Activated CD4-positive, alpha-beta T cell treated with anti-CD3 and anti-CD28 coated beads for 48 hours (primary cell): Measurements from ENCODE around the gene ITPKB.
A peak's percentile ranks its signal among the peaks of the same experiment; 100 is the strongest.
"Not testable (repeated sequence)": the region's sequence is repeated elsewhere in the genome, so short reads cannot be mapped to it uniquely, and the experiment has no call there.

ENCODE experiments used
- DNase-seq: peaks from one replicate; pipeline ENCODE4 v3.0.0-alpha.2; 2020

Gene ITPKB

DNA sequence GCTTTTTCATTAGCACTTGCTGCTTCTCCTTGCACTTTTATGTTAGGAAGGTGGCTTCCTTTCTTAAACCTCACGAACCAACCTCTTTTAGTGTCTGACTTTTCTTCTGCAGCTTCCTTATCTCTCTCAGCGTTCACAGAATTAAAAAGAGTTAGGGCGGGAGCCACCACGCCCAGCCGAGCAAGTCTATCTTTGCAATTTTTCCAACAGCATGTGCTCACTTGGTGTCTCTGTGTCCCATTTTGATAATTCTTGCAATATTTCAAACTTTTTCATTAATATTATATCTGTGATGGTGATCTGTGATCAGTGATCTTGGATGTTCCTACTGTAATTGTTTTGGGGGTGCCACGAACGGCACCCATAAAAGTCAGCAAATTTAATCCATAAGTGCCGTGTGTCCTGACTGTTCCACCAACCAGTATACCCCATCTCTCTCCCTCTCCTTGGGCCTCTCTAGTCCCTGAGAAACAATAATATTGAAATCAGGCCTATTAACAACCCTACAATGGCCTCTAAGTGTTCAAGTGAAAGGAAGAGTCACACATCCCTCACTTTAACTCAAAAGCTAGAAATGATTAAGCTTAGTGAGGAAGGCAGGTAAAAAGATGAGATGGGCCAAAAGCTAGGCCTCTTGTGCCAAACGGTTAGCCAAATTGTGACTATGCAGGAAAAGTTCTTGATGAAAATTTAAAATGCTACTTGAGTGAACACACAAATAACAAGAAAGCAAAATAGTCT lies 15.9 kb upstream of the ITPKB start:
- DNase-seq = no peak

DNA sequence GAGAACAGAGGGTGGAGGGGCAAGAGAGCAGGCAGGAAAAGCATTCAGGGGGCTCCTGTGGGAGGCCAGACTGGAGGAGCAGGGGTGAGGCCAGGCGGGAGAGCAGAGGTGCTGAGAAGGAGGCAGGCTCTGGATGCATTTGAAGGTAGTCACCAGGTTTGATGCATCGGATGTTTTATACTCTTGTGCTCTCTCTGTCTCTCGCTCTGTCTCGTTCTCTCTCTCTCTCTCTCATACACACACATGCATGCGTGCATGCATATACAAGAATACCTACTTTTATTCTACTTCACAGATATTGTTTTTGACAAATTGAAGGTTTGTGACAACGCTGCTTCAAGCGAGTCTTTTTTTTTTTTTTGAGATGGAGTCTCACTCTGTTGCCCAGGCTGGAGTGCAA lies 15.0 kb upstream of the ITPKB start:
- no peak for DNase-seq

- DNase-seq = no peak
Measured at GRCh38 chr1:226751703-226752102, 12.6 kb upstream of the ITPKB start.

GRCh38 chr1:226751214-226751613 lies 12.1 kb upstream of the ITPKB start:
- no peak for DNase-seq

DNA sequence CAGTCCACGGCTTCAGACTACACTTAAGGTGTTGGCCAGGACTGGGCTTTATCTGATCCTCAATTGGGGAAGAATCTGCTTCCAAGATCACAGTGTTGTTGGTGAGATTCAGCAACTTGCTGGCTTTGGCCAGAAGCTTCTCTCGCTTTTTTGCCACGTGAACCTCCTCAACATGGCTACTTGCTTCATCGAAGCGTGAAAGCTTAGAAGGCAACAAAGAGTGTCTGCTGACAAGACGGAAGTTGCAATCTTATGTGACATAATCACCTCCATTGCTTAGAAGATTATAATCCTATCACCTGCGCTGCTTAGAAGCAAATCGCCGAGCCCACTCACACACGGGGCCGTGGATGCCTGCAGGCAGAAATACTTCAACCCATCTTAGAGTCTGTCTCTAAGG lies 10.4 kb upstream of the ITPKB start:
- no peak for DNase-seq

- no peak for DNase-seq
Measured at GRCh38 chr1:226748306-226748705, 9.2 kb upstream of the ITPKB start.

GRCh38 chr1:226747519-226748263 lies 8.6 kb upstream of the ITPKB start:
- DNase-seq = not testable (repeated sequence)

DNA sequence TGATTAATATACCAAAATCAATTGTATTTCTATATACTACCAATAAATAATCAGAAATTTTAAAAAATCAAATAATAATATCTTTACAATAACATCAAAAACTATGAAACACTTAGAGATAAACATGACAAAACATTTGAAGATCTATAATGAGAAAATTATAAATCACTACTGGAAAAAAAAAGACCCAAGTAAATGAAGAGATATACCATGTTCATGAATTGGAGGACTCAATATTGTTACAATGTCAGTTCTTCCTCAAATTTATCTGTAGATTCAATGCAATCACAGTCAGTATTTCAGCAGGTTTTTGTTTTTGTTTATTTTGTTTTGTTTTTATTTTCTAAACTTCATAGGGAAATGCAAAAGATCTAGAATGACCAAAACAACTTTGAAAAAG lies 4.2 kb upstream of the ITPKB start:
- DNase-seq = no peak

GRCh38 chr1:226741009-226741408 lies 1.9 kb upstream of the ITPKB start:
- no peak for DNase-seq

DNA sequence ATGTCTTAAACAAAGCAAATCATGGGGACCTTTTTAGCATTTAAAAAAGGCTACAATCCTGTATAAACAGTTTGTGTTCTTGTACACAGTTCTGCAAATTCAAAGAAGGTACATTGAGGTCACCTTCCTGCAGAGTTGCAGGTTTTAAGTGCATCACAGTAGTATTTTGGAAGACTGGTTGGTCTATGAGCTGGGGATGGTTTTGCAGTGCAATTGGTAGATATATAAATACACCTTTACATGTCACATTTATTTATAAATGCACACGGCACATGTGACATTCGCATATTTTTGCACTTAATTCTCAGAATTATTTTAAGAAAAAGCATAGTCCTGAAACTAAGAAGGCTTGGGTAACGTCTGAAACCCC lies 599 bp upstream of the ITPKB start:
- no peak for DNase-seq

- peak; percentile 63 for DNase-seq
Measured at GRCh38 chr1:226738421-226738994, 574 bp downstream of the ITPKB start.

GRCh38 chr1:226737819-226738420 lies 1.2 kb downstream of the ITPKB start:
- DNase-seq = peak; percentile 63

DNA sequence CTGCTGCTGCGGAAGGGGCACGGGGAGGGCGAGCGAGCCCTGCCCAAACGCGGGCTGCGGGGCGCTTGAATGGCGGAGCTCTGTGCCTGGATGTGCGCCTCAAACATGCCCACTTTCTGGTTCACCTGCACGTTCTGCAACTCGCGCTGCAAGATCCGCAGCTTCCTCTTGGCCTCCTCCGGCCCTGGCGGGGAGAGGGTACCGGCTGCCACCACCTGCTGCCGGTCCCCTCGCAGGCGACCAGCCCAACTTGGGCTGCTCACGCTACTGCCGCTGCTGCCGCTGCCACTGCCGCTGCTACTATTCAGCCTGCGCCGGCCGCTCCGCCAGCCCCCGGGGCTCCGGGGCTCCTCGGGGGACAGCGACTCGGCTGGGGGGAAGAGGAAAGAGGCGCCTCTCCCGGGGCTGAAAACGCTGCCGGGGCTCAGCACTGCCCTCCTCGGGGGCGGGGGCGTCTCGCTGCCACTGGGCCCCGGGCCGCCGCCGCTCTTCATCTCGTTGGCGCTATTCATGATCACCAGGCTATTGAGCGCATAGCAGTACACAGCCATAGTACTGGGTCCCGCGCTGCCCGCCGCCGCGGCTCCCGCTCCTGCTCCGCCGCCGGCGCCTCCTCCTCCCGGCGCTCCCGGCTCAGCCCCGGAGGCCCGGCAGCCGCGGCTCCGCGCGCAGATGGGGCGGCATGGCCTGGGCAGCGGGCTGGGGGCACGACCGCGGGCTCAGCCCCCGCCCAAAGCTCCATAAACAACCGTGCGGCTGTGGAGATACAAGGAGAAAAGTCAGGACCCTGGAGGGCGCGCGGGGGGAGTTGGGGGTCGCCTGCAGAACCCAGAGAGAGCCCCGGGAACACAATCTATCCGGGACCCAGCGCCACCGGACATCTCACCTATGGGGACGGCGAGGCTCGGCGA lies 1.9 kb downstream of the ITPKB start:
- DNase-seq = peak; percentile 67

DNA sequence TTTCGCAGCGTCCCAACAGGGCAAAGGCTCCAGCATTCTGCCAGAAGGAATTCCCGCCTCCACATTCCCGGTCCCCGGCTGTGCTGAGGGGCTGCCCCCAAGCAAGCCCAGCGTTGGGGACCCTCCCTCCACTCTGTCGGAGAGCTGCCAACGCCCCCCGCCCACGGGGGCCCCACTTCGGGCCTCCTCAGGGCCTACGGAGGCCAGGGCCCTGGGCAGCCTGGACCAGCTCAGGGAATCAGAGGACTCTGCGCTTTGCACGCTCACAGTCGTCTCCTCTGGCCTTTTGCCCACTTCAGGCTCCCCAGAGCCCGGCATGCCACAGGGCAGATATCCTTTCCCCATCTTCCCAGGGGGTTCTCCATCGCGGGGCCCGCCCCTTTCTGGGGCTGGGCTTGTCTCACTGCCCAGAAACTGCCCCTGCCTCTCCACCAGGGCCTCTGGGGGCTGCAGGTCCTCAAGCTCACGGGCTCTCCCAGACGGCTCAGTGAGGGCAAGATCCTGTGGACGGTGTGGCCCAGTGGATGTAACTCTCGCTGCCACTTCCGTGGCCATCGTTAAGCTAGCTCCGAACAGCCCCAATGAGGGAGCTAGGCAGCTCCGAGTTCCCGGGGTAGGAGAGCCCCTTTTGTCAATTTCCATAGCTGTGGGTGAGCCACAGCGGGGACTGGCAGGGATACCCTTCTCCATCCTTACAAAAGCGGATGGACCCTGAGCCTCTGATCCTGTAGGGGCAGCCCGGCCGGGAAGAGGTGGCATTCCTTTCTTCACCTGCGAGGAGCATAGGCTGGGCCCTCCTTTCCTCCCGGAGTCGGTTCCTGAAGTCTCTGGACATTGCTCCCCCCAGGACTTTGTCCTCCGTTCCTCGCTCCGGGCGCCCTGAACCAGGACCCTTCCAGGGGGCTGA lies 2.8 kb downstream of the ITPKB start:
- DNase-seq = no peak

GRCh38 chr1:226735576-226735975 lies 3.5 kb downstream of the ITPKB start:
- no peak for DNase-seq

DNA sequence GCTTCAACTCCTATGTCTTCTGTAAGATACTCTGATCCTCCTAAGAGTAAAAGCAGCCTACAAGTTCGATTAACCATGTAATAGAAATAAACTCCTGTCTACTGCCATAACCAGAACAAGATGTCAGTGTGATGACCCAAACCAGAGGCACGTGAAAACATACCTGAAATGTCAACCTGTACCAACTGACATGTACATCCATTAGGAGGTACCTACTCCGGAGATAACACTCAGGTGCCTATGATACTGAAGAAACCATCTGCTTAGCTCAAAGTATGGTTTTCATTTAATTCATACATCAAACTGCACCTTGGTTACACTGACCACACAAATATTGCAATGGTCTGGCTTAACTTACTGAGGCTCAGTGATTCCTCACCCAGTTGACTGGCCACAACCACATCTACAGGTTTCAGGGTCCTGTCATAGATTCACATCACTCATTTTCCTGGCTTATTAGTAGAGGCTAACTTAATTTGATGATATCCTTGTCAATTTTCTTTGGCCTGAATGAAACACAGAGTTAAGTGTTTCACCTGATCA lies 4.4 kb downstream of the ITPKB start:
- no peak for DNase-seq

- DNase-seq = no peak
Measured at GRCh38 chr1:226733876-226734275, 5.2 kb downstream of the ITPKB start.

GRCh38 chr1:226733304-226733703 lies 5.8 kb downstream of the ITPKB start:
- DNase-seq = no peak

DNA sequence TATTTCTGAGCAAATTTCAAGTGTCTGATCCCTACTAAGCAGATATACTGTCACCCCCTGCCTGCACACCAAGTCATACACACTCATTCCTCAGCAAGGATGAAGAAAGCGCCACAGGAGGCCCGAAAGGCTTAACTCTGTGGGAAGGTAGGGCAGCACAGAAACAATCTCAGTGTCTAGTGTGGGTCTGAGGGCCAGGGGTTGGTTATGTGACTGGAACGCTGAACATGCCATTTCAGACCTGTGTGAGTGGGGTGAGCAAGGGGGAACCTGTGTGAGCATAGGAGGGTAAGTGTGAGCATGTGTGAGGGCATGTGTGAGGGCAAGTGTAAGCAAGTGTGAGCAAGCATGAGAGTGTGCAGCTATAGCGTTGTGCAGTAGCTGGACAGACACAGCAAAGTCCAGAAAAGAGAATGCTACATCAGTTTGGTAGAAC lies 6.2 kb downstream of the ITPKB start:
- no peak for DNase-seq

DNA sequence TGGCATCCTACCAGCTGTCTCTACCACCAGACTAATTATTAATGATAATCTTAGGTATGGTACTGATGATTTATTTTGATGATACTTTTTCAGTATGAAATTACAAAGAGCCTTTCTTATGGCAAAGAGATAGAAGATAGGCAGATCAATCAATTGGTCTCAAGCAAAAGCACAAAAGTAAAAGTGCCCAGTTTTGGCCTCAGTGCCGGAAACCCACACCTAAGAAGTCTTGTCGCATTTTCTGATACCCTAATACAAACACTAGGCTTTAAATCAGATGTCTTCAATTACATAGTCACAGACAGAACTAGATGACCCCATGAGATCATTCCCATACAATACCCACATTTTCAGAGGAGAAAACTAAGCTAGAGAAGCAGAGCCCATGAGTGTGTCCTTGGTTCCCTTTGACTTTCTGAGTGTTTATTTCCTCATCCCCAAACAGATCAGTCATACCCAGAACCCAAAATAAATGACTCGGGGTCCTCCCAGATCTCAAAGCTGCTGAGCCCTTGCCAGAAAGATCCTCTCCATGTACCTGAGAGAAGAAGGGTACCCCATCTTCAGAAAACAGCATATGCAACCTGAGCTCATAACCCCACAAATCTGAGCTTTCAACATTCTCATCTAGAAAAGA lies 7.7 kb downstream of the ITPKB start:
- DNase-seq = no peak

DNA sequence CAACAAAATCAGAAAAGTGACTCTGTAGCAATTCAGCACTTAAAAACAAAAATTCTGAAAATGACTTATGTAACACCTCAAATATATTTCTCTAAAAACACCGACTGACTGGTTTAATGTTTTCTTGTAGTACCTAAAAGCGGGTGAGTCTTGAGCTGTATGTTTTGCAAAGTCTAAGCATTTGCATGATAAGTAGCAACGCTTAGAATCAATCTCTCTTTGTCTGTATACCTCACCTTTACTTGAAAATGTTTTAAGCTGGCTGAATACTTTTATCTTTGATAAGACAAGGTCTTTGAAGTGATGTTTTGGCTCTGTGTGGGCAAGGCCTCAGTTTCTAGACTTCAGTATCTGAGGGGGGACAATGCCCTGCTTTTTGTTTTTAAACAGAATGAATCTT lies 8.2 kb downstream of the ITPKB start:
- DNase-seq = no peak
